PC-3 (cell line): ENCODE measurements around the gene DCTN5. TPM values are rescaled to one million over a fixed set of nuclear protein-coding genes. Genes with fewer than 3 reads are reported as not detected.

Source experiments
- ATAC-seq: fragments of 200-7000 bp; cut with Tn5 transposase; 2 replicates; pipeline ENCODE4 v1.9.1; 2020; ENCODE audit warnings: mild to moderate bottlenecking, moderate library complexity
- BruUV-seq: library from RNA; stranded (reverse); fragments of 400-500 nt; replicated peaks from 2 replicates; lab custom pipeline; 2021; lab: Mats Ljungman, UMichigan
- CTCF ChIA-PET: fragments of 300-600 bp; sonication (Branson Sonifier 250); formaldehyde crosslinking; loops from one replicate; lab custom pipeline; 2022; ENCODE audit warnings: antibody characterized with exemption; lab: Charles Lee
- POLR2A ChIA-PET: fragments of 300-600 bp; sonication (Branson Sonifier 250); formaldehyde crosslinking; loops from one replicate; lab custom pipeline; 2022; ENCODE audit warnings: antibody characterized with exemption; ENCODE audit not compliant: unreplicated experiment; lab: Charles Lee
- DNase-seq: peaks from one replicate; pipeline ENCODE4 v3.0.0-alpha.2; 2015
- H2AFZ ChIP-seq: fragments of 300-600 bp; sonication (generic); 2 replicates; pipeline ENCODE4 v1.6.0; 2016; ENCODE audit warnings: antibody characterized with exemption, low read length
- H3F3A ChIP-seq: fragments of 300-600 bp; sonication (generic); one replicate; pipeline ENCODE4 v1.6.0; 2017; ENCODE audit warnings: antibody characterized with exemption, low read length, control low read depth, mild to moderate bottlenecking; ENCODE audit not compliant: unreplicated experiment
- H3K27ac ChIP-seq: fragments of 300-600 bp; sonication (generic); 2 replicates; pipeline ENCODE4 v1.5.1; 2016; ENCODE audit warnings: mild to moderate bottlenecking, low read length
- H3K27me3 ChIP-seq: fragments of 300-600 bp; sonication (generic); 2 replicates; pipeline ENCODE4 v1.6.1; 2016; ENCODE audit warnings: low read length, mixed read lengths
- H3K36me3 ChIP-seq: fragments of 300-600 bp; sonication (generic); 2 replicates; pipeline ENCODE4 v1.6.1; 2016; ENCODE audit warnings: low read depth, mixed run types, low read length, mixed read lengths
- H3K4me1 ChIP-seq: fragments of 300-600 bp; sonication (generic); 2 replicates; pipeline ENCODE4 v1.5.1; 2016; ENCODE audit warnings: low read length; ENCODE audit not compliant: insufficient read depth
- H3K4me2 ChIP-seq: fragments of 300-600 bp; sonication (generic); 2 replicates; pipeline ENCODE4 v1.6.0; 2016; ENCODE audit warnings: low read length
- H3K4me3 ChIP-seq: fragments of 300-600 bp; sonication (generic); 2 replicates; pipeline ENCODE4 v1.5.1; 2016; ENCODE audit warnings: mild to moderate bottlenecking, low read length, mixed read lengths
- H3K79me2 ChIP-seq: fragments of 300-600 bp; sonication (generic); 2 replicates; pipeline ENCODE4 v1.6.1; 2017; ENCODE audit warnings: low read length, mixed read lengths
- H3K9ac ChIP-seq: fragments of 300-600 bp; sonication (generic); 2 replicates; pipeline ENCODE4 v1.6.0; 2016; ENCODE audit warnings: mild to moderate bottlenecking, low read length
- H3K9me2 ChIP-seq: fragments of 300-600 bp; sonication (generic); replicated peaks from 2 replicates; pipeline ENCODE4 v1.6.1; 2016; ENCODE audit warnings: mixed run types, low read length, mixed read lengths
- H3K9me3 ChIP-seq: fragments of 300-600 bp; sonication (generic); 2 replicates; pipeline ENCODE4 v1.6.1; 2016; ENCODE audit warnings: low read length, mixed read lengths
- H4K20me1 ChIP-seq: fragments of 300-600 bp; sonication (generic); 2 replicates; pipeline ENCODE4 v1.6.1; 2016; ENCODE audit warnings: low read length, mixed read lengths
- EZH2 ChIP-seq: fragments of 300-600 bp; sonication (generic); IDR thresholded peaks from one replicate; pipeline ENCODE4 v1.6.1; 2017; ENCODE audit warnings: antibody characterized with exemption, mild to moderate bottlenecking, low read length; ENCODE audit not compliant: unreplicated experiment
- EZH2phosphoT487 ChIP-seq: fragments of 300-600 bp; sonication (generic); IDR thresholded peaks from 2 replicates; pipeline ENCODE4 v1.6.1; 2018; ENCODE audit warnings: mild to moderate bottlenecking, antibody characterized with exemption, low read length, borderline replicate concordance
- intact Hi-C: fragments of 100-400 bp; cut with micrococcal nuclease; formaldehyde crosslinking; loops from 2 replicates; pipeline ENCODE4 v1.9.0; 2023
- total RNA-seq: library from RNA; depleted of rRNA; stranded (reverse); fragments of >200 nt; gene quantifications from 2 replicates; pipeline ENCODE4 v1.2.3, GENCODE V29; 2014
- TF ChIP-seq, protein P1 (sequence below): fragments of 300-600 bp; sonication (generic); conservative IDR thresholded peaks from 2 replicates; pipeline ENCODE4 v1.5.1; 2017; ENCODE audit warnings: antibody characterized with exemption, low read depth, mild to moderate bottlenecking, low read length

Gene DCTN5
- total RNA-seq, 1 experiment from 2014 or later, result 29.1 TPM

DNA sequence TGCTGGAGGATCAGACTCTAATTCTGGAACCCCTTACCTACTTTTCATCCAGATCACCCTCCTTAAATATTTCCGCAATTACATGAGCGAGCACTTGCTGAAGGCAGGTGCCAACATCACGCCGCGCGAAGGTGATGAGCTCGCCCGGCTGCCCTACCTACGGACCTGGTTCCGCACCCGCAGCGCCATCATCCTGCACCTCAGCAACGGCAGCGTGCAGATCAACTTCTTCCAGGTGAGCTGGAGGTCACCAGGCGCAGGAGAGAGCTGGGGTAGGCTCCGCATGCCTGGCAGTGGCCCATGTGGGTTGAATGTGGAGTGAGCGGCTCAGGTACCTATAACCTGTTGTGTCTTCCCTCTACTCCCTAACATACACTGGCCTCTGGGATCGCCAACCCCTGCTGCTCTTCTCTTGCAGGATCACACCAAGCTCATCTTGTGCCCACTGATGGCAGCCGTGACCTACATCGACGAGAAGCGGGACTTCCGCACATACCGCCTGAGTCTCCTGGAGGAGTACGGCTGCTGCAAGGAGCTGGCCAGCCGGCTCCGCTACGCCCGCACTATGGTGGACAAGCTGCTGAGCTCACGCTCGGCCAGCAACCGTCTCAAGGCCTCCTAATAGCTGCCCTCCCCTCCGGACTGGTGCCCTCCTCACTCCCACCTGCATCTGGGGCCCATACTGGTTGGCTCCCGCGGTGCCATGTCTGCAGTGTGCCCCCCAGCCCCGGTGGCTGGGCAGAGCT is 48.3 kb downstream of the DCTN5 start:
- H3K36me3 ChIP-seq, result peaks cover 26% of the 10 kb centered on the region
- H3K4me1 ChIP-seq, result no peaks in the 10 kb centered on the region
- H3K9me2 ChIP-seq, result no peaks in the 10 kb centered on the region
- H3K27me3 ChIP-seq, result no peaks in the 10 kb centered on the region
- H2AFZ ChIP-seq, result no peak overlapping the region
- no peak overlapping the region for H3K4me3 ChIP-seq
- no peak overlapping the region for H3K4me2 ChIP-seq
- H3K9ac ChIP-seq, result no peak overlapping the region
- TSS peak; percentile 40 for BruUV-seq
- no peaks in the 10 kb centered on the region for H3K9me3 ChIP-seq
- H3F3A ChIP-seq, result no peaks in the 10 kb centered on the region
- POLR2A ChIA-PET, result no interaction called here
- no peak for TF ChIP-seq EZH2
- TF ChIP-seq EZH2phosphoT487, result no peak
- TF ChIP-seq, protein P1, sequence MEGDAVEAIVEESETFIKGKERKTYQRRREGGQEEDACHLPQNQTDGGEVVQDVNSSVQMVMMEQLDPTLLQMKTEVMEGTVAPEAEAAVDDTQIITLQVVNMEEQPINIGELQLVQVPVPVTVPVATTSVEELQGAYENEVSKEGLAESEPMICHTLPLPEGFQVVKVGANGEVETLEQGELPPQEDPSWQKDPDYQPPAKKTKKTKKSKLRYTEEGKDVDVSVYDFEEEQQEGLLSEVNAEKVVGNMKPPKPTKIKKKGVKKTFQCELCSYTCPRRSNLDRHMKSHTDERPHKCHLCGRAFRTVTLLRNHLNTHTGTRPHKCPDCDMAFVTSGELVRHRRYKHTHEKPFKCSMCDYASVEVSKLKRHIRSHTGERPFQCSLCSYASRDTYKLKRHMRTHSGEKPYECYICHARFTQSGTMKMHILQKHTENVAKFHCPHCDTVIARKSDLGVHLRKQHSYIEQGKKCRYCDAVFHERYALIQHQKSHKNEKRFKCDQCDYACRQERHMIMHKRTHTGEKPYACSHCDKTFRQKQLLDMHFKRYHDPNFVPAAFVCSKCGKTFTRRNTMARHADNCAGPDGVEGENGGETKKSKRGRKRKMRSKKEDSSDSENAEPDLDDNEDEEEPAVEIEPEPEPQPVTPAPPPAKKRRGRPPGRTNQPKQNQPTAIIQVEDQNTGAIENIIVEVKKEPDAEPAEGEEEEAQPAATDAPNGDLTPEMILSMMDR, result no peak
- no peak for DNase-seq
- no peak overlapping the region for H3K27ac ChIP-seq
- intact Hi-C loops, result no loop called here
- ATAC-seq, result no peak
- CTCF ChIA-PET, result no interaction called here
- 0 out of 2 replicates have a peak, but pooled peaks cover 12% of the 10 kb centered on the region for H3K79me2 ChIP-seq
- no peaks in the 10 kb centered on the region for H4K20me1 ChIP-seq

DNA sequence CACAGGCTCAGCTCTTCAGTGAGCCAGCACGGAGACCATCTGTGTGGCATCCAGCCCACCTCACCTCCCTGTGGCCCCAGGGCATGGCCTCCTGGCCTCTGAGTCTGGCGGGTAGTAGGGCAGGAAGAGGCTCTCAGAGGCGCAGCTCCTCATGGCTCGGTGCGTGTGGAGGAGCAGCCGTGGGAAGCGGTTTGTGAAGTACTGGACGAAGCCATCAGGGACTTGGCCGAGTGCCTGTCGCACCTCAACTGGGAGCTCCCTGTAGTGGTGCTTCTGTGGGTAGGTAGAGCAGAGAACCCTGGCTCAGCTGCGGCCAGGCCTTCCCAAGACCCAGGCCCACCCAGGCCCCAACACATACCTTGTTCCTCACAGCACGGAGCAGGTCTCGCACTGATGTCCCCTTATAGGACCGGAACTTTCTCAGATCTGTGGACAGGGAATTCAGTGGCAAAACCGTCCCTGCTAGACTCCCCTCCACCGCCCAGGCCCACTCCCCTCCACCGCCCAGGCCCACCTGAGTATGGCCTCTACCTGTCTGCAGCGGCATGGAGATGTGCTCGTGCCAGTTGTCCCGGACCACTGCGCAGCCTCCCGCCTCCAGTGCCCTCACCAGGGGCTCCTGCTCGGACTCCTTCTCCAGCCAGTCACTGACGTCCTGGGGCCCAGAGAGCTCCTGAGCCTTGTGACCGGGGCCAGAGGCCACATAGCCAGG is 49.7 kb downstream of the DCTN5 start:
- Histone ChIP-seq H3K9me3 (no peaks in the 10 kb centered on the region), H3K9ac (no peak overlapping the region), H3K4me1 (no peaks in the 10 kb centered on the region), H3K4me2 (no peak overlapping the region), H3K9me2 (no peaks in the 10 kb centered on the region), H4K20me1 (no peaks in the 10 kb centered on the region), H3K27ac (no peak overlapping the region), H3K79me2 (0 out of 2 replicates have a peak, but pooled peaks cover 2% of the 10 kb centered on the region), H2AFZ (no peak overlapping the region), H3K36me3 (peaks cover 26% of the 10 kb centered on the region), H3K4me3 (no peak overlapping the region), H3K27me3 (no peaks in the 10 kb centered on the region), H3F3A (no peaks in the 10 kb centered on the region)
- DNase-seq, result no peak
- ATAC-seq, result no peak; the same call in 1 of the 2 replicates
- intact Hi-C loops, result no loop called here
- no TSS peak for BruUV-seq
- CTCF ChIA-PET, result no interaction called here
- POLR2A ChIA-PET, result no interaction called here
- TF ChIP-seq EZH2phosphoT487, result no peak
- no peak for TF ChIP-seq EZH2
- TF ChIP-seq, protein P1, result no peak
